CD4-positive, alpha-beta memory T cell (primary cell): Measurements from ENCODE around the gene IMMT. TPM values are rescaled to one million over a fixed set of nuclear protein-coding genes. Genes with fewer than 3 reads are reported as not detected.

ENCODE experiments used
- microRNA-seq: library from miRNA; unstranded; fragments of <30 nt; microRNA quantifications from one replicate; pipeline ENCODE4 v1.2.0, GENCODE V29; 2021; ENCODE audit warnings: borderline replicate concordance, borderline number of aligned reads, borderline microRNAs expressed, mixed read lengths
- polyA plus RNA-seq, 2 donors: library from polyadenylated mRNA; unstranded; fragments of 300-500 nt; fragmentation: Illumina TruSeq; gene quantifications; one replicate each; pipeline ENCODE4 v1.2.3, GENCODE V29; 2021
- total RNA-seq, 2 experiments: library from RNA; stranded (reverse); gene quantifications; one replicate each; pipeline ENCODE4 v1.2.3, GENCODE V29; 2021

IMMT gene
- total and polyA plus RNA-seq, 4 experiments from 2014 or later = 49.8 to 82.7 (median 78.0) TPM

Small RNAs within 50 kb of the gene (microRNA-seq; reads per million reads assigned to microRNA genes)
- not detected for gene MIR4779

Other genes starting within 250 kb of the IMMT start
- 10 to 100 TPM; 23.4 to 25.8 TPM for gene POLR1A, start 89.6 kb downstream of the IMMT start, total RNA-seq
- 1 to 10 TPM in 1 of 2 donors, under 1 TPM in 1; 0.87 to 3.6 TPM for gene POLR1A, start 89.6 kb downstream of the IMMT start, polyA plus RNA-seq
- 100 to 1,000 TPM; 184 to 185 TPM for gene PTCD3, start 89.2 kb downstream of the IMMT start, total RNA-seq
- 10 to 100 TPM; 28.7 to 63.7 TPM for gene PTCD3, start 89.2 kb downstream of the IMMT start, polyA plus RNA-seq
- gene MRPL35, start 4.0 kb upstream of the IMMT start, total RNA-seq = 10 to 100 TPM; 24.1 to 26.1 TPM
- gene MRPL35, start 4.0 kb upstream of the IMMT start, polyA plus RNA-seq = 10 to 100 TPM; 30.9 to 39.6 TPM
- under 1 TPM in 1 of 2 experiments, not detected in 1; 0.15 TPM for gene REEP1, start 142.2 kb upstream of the IMMT start, total RNA-seq
- gene REEP1, start 142.2 kb upstream of the IMMT start, polyA plus RNA-seq = not detected
- 100 to 1,000 TPM; 158 to 164 TPM for gene KDM3A, start 245.9 kb upstream of the IMMT start, total RNA-seq
- 10 to 100 TPM; 17.2 to 40.1 TPM for gene KDM3A, start 245.9 kb upstream of the IMMT start, polyA plus RNA-seq